Activated naive CD8-positive, alpha-beta T cell treated with anti-CD3 and anti-CD28 coated beads, Interleukin-2, amount 50 U/mL, for 24 hours (primary cell): ENCODE data around the gene SLC25A48.

Source experiments
- ATAC-seq: fragments of 150-1000 bp; cut with Tn5 transposase; one replicate; pipeline ENCODE4 v1.10.0; 2021
- DNase-seq: peaks from one replicate; pipeline ENCODE4 v3.0.0; 2021
- H3K27ac Mint-ChIP-seq: one replicate; pipeline ENCODE4 v1.8.0; 2021; ENCODE audit warnings: mild to moderate bottlenecking, mixed read lengths
- H3K27me3 Mint-ChIP-seq: one replicate; pipeline ENCODE4 v1.8.0; 2021; ENCODE audit warnings: mixed read lengths
- H3K36me3 Mint-ChIP-seq: one replicate; pipeline ENCODE4 v1.8.0; 2021; ENCODE audit warnings: low read depth, mixed read lengths
- H3K4me1 Mint-ChIP-seq: one replicate; pipeline ENCODE4 v1.8.0; 2021; ENCODE audit warnings: mixed read lengths
- H3K4me3 Mint-ChIP-seq: one replicate; pipeline ENCODE4 v1.8.0; 2021; ENCODE audit warnings: mild to moderate bottlenecking, moderate library complexity, mixed read lengths
- H3K9me3 Mint-ChIP-seq: one replicate; pipeline ENCODE4 v1.8.0; 2021; ENCODE audit warnings: mixed read lengths

Gene SLC25A48

DNA sequence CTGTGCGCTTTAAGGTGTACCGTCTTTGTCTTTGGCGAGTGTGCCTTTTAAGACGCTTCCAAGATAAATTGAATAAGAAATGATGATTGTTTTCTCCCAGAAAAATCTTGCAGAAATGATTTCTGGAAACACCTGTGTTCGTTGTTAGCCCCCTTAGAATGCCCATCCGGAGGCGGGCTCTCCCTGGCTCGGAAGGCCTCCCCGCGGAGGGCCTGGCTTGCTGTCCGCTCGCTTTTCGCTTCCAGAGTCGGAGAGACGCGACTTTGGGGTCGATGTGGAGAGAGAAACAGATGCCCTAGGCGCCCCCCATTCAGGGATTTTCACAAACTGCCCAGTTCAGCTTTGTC, 96.5 kb downstream of the SLC25A48 start:
- H3K27me3 Mint-ChIP-seq = peaks cover 58% of the 10 kb centered on the region
- H3K4me1 Mint-ChIP-seq = no peaks in the 10 kb centered on the region
- H3K27ac Mint-ChIP-seq = no peak overlapping the region
- H3K4me3 Mint-ChIP-seq = no peak overlapping the region
- no peak for DNase-seq
- ATAC-seq = no peak
- H3K36me3 Mint-ChIP-seq = no peaks in the 10 kb centered on the region
- H3K9me3 Mint-ChIP-seq = no peaks in the 10 kb centered on the region

DNA sequence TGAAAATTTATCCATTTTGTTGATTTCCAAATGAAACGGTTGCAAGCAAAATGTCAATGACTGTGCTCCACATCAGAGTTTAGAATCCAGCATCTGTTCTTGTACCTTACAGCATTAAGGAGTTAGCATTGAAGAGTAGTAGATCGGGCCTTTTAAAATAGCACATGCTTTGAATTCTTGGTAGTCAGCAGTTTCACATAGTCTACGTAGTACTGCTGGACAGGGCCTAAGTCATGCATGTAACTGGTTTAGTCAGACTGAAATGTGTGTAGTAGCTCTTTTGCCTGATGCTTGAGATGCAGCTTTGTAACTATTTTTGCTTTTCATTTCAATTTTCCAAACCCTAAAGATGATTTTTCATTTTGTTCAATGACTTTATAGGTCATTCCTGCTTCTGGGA, 100.5 kb downstream of the SLC25A48 start:
- Mint-ChIP-seq H3K4me1 (no peaks in the 10 kb centered on the region), H3K9me3 (no peaks in the 10 kb centered on the region), H3K4me3 (no peak overlapping the region), H3K36me3 (no peaks in the 10 kb centered on the region), H3K27me3 (peaks cover 40% of the 10 kb centered on the region), H3K27ac (no peak overlapping the region)
- no peak for DNase-seq
- no peak for ATAC-seq

DNA sequence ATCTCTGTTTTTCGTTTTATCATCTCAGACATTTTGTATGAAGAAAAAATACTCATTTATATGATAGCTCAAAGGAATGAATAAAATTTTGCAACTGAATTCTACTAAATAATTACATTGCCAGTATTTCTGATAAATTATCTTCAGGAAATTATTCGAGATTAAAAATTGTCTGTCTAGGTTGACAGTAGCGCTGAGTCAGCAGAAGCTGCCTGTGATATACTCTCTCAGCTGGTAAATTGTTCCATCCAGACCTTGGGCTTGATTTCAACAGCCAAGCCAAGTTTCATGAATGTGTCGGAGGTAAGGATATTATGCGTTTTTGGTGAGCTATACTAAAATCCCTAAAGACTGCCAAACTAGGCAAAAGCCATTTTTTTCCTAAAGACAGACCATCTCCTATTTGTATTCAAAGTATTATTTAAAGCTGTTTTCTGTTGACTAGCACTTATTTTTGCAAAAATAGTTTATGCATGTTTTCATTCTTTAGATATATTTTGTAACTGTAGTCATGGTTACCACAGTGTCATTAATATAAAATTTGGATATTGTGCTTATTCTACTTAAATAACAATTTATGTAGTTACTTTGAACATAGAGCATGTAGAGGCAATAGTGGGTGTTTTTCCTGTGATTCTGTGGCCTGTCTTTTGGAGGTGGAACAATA, 102.9 kb downstream of the SLC25A48 start:
- H3K4me3 Mint-ChIP-seq = no peak overlapping the region
- DNase-seq = no peak
- peaks cover 28% of the 10 kb centered on the region for H3K27me3 Mint-ChIP-seq

More for the DNA sequence above, 102.9 kb downstream of the SLC25A48 start:
- Mint-ChIP-seq H3K9me3 (no peaks in the 10 kb centered on the region), H3K4me1 (no peaks in the 10 kb centered on the region), H3K27ac (no peak overlapping the region), H3K36me3 (no peaks in the 10 kb centered on the region)
- ATAC-seq = no peak
